GM21825 (cell line): ENCODE data around the gene LHFPL2.

Source experiments
- ATAC-seq: cut with Tn5 transposase; IDR thresholded peaks from one replicate; pipeline ENCODE4 v1.9.1; 2021; ENCODE audit warnings: mild to moderate bottlenecking, moderate library complexity; ENCODE audit not compliant: unreplicated experiment

LHFPL2 gene

DNA sequence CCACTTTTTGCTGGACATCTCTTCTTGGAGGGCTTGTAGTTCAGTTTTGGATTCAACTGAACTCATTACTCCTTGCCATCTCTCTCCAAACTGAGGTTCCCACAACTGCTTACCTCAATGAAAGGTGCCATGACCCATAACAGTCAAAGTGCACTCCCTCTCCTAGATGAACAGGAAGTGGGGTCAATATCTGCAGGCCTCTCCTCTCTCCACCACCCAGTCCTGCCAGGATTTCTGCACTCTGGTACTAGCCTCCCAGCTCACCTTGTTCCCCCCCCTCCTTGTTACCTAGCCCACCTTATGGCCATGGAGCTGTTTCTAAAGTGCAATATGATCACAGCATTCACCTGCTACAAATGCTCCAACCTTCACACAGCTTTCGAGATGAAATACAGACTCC, 5.9 kb downstream of the LHFPL2 start:
- no peak for ATAC-seq

DNA sequence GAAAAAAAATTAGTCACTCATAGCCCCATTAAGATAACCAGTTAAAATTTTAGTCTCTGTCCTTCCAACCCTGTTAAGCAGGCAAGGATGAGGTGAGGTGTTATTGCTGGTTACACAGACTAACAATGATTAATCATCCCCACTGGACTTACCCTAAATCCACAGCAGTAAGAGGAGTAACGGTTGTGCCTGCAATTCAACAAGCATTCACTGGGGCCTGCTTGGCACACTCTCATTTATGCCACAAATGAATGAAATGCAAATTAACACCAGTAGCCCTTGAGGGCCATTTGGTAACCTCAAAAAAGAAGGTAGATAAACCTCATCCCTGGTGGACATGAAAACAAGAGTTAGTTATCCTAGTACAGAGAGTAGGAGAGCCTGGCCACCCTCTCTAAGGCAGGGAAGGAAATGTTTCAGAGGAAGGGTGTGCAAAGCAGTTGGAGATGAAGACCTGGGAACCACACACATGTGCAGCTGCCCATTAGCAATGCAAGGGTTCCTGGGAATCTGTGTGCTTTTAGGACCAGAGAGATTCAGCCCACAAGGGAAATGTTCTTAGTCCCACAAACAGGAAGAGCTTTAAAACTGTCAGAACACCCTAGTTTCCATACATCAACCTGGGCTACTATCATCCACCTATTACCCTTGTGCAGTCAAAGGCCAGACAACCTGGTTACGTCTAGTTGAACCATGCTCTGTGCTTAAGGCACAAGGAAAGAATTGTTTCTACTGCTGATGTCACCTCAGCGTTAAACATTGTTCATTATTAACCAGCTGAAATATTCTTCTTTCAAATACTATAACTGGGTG, 7.7 kb downstream of the LHFPL2 start:
- ATAC-seq: peak; percentile 67

DNA sequence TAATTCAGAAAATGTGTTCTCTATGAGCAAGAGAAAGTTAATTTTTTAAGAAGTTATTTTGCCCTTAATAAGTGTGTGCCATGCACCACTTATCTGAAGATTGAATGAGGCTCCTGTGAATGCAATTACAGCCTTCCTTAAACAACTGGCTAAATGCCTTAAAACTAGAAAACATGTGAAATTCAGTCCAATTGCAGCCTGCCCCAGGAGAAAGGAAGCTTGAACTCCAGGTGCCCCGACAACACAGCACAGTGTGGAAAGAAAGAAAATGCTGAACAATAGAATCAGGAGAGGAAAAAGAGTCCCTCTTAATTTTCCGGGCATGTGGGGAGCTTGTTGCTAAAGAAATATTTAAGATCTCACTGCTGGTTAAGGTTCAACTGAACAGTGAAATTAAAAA, 8.8 kb downstream of the LHFPL2 start:
- no peak for ATAC-seq

DNA sequence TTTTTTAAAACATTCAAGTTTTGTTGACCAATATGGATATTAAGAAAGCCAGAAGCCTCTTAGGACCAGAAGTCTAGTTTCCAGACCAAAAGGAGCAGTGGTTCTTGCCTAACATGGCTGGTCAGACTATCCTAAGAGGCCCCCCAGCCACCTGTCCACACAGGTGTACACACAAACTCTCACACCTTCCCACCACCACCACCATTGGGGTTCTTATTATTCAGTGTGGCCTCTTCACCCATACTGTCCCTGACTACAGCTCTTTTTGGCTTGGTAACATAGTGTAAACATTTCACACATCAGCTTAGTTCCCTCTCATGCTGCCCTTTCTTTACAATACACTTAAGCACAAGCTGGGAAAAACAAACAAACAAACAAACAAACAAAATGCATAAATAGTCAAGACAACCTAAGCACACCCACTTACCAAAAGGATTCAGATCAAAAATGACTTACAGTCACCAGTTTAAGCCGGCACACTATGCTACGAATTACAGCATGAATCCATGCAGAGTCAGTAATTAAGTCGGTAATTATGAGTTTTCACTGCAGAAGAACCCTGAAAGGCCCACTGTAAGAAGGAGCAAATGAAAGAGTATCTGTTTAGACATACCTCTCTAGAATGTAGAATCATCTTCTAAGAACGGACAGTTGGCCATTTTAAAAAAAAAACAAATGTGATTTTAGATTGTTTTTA, 9.5 kb downstream of the LHFPL2 start:
- no peak for ATAC-seq

DNA sequence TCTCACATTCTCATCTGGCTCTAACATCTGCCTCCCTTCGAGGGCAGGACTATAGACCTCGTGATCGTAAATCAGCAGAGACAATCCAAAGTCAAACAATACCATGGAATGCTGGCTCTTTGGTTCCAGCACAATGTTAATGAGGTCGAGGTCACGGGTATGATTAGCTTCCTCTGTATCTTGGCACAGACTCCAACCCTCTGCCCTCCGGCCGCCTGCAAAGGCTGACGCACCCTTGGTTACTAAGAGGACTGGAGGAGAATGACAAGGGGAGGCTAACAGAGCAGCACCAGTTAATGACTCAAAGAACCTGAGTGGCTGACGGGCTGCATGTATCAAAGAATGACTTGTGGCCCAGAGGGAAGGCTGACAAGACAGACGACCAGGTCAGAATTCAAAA, 10.1 kb downstream of the LHFPL2 start:
- ATAC-seq: no peak

DNA sequence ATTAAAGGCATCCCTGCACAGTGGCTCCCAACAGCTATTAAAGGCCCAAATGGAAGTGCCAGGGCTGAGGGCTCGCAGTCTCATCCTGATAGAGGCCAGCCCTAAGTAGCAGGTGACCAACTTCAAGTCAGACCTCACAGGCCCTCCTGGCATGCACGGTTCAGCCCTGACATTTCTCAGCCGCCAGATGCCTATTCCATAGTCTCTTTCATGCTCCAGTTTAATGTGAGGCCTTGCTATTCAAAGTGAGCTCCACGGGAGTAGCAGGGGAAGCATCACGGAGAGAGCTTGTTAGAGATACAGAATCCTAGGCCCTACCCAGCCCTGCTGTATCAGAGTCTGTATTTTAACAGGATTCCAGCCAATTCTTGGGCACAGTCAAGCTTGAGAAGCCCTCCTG, 11.1 kb downstream of the LHFPL2 start:
- ATAC-seq: no peak

DNA sequence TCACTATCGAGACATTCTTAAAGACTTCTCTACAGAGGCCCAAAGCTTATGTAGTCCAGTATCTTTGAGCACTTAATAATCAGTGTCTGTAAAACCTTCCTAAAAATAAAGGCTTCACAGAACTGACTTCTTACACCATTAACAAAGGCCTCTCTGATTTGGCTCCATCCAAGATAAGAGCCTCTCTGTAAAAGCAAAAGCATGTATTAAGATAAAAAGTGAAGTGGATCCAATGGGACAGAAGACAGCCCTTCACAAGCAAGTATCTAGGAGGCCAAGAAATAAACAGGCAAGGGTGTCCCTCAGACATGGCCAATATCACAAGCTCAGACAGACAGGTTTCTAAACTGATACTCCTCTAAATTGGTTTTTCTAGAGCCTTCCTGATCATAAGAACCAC, 11.9 kb downstream of the LHFPL2 start:
- ATAC-seq: no peak

DNA sequence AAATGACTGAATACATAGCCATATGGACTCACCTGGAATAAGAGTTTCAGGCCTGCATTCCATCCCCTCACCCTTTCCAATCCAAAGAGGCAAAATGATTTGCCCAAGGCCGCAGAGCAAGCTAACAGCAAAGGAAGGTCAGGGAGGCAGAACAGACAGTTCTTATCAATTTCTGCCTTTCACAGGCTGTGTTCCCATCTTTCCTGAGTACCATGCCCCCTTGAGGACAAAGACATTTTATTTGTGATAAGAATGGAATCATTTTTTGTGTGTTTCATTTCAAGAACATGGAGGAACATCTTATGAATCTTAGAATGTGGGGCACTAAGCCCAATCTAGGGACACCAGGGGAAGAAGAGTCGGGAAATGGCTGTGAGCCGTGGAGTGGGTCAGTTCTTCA, 13.9 kb downstream of the LHFPL2 start:
- ATAC-seq: no peak

DNA sequence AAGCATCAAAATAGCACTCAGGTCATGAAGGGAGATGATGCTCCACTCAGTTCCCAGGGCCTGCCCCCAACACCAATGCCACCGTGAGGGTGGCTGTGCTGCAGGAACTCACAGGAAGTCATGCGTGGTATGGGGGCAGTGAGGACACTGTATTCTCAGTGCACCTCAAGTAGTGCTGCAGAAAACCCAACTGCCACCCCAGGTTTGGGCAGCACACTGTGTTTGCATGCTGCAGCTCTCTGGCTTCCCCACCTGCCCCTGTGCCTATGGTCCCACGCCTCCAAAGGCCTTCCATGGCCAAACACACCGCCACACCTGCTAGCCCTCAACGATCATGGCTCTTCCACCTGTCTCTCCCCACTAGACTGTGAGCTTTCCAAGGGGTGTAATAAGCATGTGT, 14.3 kb downstream of the LHFPL2 start:
- ATAC-seq: no peak

DNA sequence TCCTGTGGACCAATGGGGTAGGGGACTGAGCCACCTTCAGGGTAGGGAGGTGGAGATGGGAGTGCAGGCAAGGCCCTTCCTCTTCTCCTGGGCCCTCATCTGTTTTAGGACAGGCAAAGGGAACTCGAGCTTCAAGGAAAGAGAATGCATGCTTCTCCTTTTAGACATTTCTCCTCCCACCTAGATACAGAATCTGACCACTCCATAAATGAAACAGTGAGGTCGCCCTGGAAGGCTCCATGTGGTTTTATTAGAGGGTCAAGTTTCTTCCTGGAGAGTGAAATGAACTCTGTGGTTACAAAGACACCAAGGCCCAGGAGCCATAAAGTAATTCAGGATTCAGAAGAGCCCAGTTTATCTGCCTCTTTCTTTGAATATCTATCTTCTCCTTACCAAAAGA, 14.9 kb downstream of the LHFPL2 start:
- no peak for ATAC-seq

DNA sequence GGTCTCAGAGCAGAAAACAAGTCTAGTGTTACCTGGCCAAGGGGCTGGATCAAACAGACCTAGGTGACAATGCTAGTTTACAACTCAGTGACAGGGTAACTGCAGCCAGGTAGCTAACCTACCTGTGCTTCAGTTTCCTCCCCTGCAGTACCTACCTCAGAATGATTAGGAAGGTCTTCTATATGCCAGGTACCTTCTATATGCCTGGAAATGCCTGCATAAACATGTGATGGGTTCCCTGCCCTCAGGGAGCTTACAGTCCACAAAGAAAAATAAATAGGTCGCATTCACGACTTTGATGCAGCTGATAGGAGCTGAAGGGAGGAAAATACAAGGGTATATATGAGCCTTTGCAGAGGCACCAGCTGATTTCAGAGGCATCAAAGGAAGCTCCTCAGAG, 16.1 kb downstream of the LHFPL2 start:
- ATAC-seq: no peak

DNA sequence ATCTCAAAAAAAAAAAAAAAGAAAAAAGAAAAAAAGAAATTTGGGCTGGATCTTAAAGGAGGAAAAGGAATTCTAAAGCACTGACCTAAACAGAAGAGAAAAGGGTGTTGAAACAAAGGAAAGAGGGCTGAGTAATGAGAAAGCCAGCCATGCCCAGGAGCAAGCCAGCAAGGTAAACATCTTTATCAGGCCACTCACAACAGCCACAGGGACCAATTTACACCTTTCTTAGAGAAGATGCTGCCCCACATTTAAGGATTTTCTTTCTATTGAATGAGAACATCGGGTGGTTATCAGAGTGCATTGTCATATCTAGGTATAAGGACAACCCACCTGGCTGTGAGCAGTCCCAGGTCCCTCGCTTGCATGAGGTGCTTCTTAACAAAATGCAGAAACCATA, 16.6 kb downstream of the LHFPL2 start:
- no peak for ATAC-seq

DNA sequence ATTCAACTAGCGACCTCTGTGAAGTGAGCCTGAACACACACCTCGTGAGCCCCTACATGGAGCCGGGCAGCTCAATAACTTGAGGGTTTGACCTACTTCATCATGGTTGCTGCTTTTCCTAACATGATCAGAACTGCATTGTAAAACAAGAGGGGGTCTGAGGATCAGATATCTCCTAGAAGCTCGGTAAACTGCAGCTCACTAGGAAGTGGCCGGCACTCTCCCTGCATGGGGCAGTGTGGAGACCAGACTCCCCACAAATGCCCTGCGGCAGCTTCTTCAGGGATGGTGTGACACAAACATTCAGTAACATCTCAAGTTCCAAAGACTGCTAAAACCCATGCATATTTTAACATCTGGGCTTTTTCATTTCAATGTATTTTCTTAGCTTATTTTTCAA, 18.5 kb downstream of the LHFPL2 start:
- no peak for ATAC-seq

DNA sequence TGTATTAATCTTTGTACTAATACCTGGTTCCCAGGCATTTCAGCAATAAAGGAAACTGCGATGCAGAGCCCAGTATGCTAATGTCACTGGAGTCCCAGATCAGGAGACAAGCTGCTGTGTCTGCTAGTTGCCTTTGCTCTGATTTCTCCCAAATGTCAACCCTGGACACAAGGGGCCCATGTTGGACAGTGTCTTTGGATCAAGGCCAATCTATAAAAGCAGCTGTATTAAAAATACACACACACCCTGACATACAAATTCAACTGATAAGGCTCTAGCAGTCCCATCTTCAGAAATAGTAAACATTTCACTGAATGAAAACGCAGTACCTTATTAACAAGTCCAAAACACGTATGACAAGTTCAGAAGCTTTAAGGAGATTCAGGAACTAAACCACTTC, 18.9 kb downstream of the LHFPL2 start:
- no peak for ATAC-seq

DNA sequence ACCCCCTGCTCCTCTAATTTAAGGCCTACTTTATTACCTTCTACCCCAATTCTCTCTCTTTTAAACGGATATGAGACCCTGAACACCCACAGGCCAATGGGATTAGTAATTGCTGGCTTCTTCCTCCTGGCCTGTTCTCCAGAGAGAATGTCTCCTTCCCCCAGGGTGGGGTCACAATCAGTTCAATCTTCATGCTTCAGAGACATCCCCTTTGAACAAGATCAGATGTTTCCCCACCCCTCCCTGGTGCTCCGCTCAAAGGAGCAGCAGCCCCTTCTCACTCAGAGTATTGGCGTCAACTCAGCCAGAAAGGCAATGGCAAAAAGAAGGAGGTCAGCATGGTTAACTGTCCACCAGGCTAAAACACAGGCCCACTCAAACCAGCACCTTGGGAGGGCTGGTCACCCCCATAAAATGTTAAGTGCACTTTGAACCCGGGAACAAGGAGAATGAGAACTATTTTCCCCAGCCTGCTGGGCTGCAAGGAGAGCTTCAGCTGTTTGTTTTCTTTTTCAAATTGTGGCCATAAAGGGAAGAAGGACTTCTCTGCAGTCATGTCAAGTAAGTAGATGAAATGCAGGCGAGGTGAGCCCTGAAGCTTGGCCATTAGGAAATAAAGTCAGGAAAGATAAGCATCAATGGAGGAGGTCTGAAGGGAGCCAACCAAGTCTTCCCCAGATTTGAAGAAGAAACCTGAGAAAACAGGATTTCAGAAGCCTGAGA, 20.1 kb downstream of the LHFPL2 start:
- ATAC-seq: no peak

DNA sequence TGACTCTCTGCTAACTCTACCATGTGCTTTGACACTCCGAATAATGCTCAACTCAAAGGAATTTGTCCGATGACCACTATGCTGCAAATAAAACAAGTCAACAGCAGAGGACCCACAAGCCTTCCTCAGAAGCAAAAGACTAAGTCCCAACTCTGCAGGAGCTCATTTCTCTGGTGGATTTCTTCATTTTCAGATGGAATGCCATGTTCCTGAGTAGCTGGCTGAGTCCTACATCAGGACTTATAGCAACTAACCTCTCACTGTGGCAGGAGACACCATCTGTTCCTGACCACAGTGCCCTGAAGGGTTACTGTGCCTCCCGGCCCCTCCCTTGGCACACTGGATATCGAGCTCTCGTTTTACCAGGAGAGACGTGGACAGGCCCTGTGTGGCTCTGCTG, 20.8 kb downstream of the LHFPL2 start:
- no peak for ATAC-seq

DNA sequence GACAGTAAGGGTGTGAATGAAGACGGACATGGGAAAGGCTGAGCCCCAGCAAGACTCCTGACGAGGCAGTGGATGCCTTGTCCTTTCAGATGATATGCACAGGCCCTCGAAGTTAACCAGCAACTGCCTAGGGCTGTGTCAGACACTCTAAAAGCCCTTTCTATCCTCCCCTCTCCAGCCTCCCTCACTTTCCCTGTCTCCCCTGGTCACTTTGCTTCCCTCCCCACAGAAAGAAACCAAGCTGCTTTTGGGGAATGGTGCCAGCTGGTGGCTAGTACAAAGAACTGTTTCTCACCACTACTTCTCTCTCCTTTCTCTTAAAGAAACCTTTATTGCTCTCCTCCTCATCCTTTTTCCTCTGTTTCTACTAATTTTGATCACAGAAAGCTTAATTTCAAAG, 21.4 kb downstream of the LHFPL2 start:
- no peak for ATAC-seq

DNA sequence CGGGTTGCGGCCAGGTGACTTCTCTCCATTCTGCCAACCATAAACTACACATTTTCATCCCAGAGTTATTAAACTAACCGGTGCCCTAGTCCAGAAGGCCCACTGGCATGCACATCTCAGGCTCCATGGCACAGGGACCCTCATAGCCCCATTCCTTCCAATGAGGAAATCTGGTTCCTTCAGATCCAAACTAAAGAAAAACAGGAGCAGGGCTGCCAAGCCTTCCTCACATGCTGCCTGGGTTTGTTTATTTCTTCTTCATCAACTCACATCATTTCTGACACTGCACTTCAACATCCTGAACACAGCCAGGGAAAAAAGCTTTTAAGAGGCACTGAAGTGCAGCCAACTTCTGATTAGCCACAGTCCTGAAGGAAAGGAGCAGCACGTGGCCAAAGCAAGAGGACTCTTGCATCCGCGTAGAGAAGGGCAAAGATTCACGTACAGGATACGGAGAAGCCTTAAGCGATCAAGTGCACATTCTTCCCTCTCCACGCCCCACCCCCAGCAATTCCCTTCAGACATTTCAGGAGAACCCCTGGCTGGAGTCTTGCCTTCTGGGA, 22.5 kb downstream of the LHFPL2 start:
- no peak for ATAC-seq

DNA sequence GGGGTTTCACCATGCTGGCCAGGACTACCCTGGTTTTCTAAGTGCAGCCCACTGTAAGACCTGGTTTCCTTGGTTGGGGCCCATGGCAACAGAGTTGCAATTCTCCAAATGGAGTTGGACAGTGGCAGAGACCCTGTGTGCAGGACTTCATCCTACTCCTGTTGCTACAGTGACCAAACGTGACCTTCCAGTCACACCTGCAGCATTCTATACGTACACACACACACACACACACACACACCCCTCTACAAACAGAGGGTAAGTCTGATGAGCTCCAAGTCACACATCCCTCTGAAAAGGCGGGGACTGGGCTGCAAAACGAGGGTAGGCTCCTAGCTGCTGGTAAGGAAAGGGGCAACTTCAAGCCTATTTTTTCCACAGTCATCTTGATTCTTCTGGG, 23.6 kb downstream of the LHFPL2 start:
- no peak for ATAC-seq

DNA sequence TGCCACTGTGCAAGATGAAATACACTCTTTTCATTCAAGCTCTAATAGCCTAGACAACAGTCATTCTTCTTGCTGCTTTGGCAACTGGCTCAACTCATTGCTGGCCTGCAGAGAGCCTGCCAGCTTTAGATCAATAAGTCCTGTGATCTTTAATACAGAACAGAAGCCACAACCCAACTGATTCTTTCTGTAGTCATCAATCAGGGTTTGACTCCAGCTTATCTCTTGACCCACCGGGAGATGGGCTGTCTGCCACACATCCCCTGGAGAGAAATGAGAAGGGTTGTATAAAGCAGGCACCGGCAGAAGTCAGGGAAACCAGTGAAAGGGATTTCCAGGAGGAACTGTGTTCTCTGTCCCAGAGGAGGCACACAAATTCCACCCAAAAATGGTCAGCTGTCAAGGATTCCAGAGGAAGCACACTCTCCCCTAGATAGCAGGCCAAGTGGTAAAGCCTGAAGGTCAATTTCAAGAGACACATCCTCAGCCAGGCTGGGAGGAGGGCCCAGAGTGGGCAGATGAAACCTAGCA, 24.5 kb downstream of the LHFPL2 start:
- no peak for ATAC-seq

DNA sequence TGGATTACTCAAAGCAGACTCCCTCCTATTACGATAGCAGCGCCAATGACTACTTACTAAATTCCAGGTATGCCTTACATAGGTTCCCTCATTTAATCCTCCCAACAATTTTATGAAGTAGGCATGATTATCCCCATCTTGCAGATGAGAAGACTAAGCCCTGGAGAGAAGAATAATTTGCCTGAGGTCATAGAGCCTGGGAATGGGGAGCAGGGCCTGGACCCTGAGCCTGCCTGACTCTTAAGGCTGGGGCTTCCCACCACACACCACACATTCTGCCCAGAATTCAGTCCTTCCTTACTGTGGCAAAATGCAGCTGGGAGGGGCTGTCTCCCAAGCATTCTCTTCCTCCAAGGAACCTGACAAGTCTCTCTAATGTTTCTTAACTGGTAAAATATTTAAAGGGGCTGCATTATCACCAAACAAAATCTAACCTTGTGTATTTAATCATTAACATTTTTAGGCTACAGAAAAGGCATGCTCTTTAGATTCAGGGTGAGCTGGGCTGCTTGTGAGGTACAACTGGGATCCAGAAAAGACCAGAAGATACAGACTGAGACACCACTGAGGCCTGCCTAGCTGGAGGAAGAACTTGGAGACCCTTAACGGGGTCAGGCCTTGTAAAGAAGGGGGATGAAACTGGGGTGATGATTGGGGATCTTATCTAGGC, 26.1 kb downstream of the LHFPL2 start:
- ATAC-seq: no peak
